Peyer's patch (tissue), 4 donors: ENCODE measurements around the gene TDRD10. TPM values are rescaled to one million over a fixed set of nuclear protein-coding genes. Genes with fewer than 3 reads are reported as not detected.

Experiments
- DNase-seq, 3 donors: peaks; one replicate each; pipeline ENCODE4 v3.0.0-alpha.2; 2017 to 2019
- H3K27ac ChIP-seq, 4 donors: fragments of 200-600 bp; sonication (generic); one replicate each; pipeline ENCODE4 v1.5.1; 2016 to 2019
- H3K27me3 ChIP-seq, 2 donors: fragments of 200-600 bp; sonication (generic); one replicate each; pipeline ENCODE4 v1.5.1; 2019
- H3K36me3 ChIP-seq, 3 donors: fragments of 200-600 bp; sonication (generic); one replicate each; pipeline ENCODE4 v1.5.1; 2016 to 2019
- H3K4me1 ChIP-seq, 4 donors: fragments of 200-600 bp; sonication (generic); one replicate each; pipeline ENCODE4 v1.5.1; 2016 to 2019
- H3K4me3 ChIP-seq, 4 donors: fragments of 200-600 bp; sonication (generic); 1 replicate in 3 of 4; 2 replicates in 1 of 4; pipeline ENCODE4 v1.5.1; 2016 to 2019; ENCODE audit warnings: mild to moderate bottlenecking in 1 of 4
- H3K9me3 ChIP-seq, 4 donors: fragments of 200-600 bp; sonication (generic); one replicate each; pipeline ENCODE4 v1.5.1; 2016 to 2019; ENCODE audit warnings: mild to moderate bottlenecking in 1 of 4
- CTCF ChIP-seq, 6 experiments: fragments of 450-650 bp in 4 of 6; fragments of 200-600 bp in 2 of 6; sonication (generic) in 1 of 6; IDR thresholded peaks; one replicate each; pipeline ENCODE4 v1.5.1; 2017 to 2019; ENCODE audit warnings: antibody characterized with exemption in 6 of 6, mild to moderate bottlenecking in 3 of 6, moderate library complexity in 1 of 6
- POLR2A ChIP-seq, 2 donors: fragments of 450-650 bp; IDR thresholded peaks; one replicate each; pipeline ENCODE4 v1.5.1; 2017; ENCODE audit warnings: antibody characterized with exemption in 2 of 2, mild to moderate bottlenecking in 2 of 2, moderate library complexity in 2 of 2
- total RNA-seq, 4 donors: library from RNA; depleted of rRNA; stranded (reverse); fragments of >200 nt; gene quantifications; one replicate each; pipeline ENCODE4 v1.1.0, GENCODE V29; 2016

TDRD10 gene
- 1 to 10 TPM in 2 of 4 donors, under 1 TPM in 1, not detected in 1; 0.53 to 3.5 (median 1.6) TPM for total RNA-seq

- TF ChIP-seq POLR2A (IDR thresholded peaks at IDR 0.05) (no peak), CTCF (IDR thresholded peaks at IDR 0.05) (no peak)
- no peaks in the 10 kb centered on the region for H3K36me3 ChIP-seq
- H3K9me3 ChIP-seq, result peaks cover 0 to 9% (median 1%) of the 10 kb centered on the region in 4 donors
- DNase-seq, result peak; percentile 7 to 57 (median 48)
- H3K4me1 ChIP-seq, result peaks cover 3 to 17% (median 8%) of the 10 kb centered on the region in 4 donors
- H3K27ac ChIP-seq, result peak within 1 kb of the TSS; percentile 21 to 67 (median 64)
- H3K27me3 ChIP-seq, result peaks cover 0 to 18% of the 10 kb centered on the region in 2 donors
- peak within 1 kb of the TSS; percentile 37 to 54 (median 48) for H3K4me3 ChIP-seq
These were observed at the start of gene TDRD10, which contains the start of gene SHE for GRCh38 chr1:154502066-154502743. Gene TDRD10, plus strand, starts transcription at chr1:154502219. Its CDS starts 4,685 bp downstream, at chr1:154506904. Gene SHE, minus strand, starts transcription at chr1:154502412. Its CDS starts 386 bp downstream, at chr1:154502026.

- Histone ChIP-seq H3K9me3 (no peaks in the 10 kb centered on the region), H3K36me3 (peaks cover 0 to 82% (median 0%) of the 10 kb centered on the region in 3 donors), H3K4me3 (no peak overlapping the region), H3K27ac (peak overlapping the region in 1 of 4 donors; percentile 30), H3K27me3 (no peaks in the 10 kb centered on the region), H3K4me1 (no peaks in the 10 kb centered on the region)
- no peak for DNase-seq
- no peak for TF ChIP-seq CTCF (IDR thresholded peaks at IDR 0.05)
- TF ChIP-seq POLR2A (IDR thresholded peaks at IDR 0.05), result no peak
These were observed 48.9 kb upstream of the TDRD10 start for GRCh38 chr1:154453161-154453560.

- H3K9me3 ChIP-seq, result no peaks in the 10 kb centered on the region
- TF ChIP-seq POLR2A (IDR thresholded peaks at IDR 0.05), result no peak
- no peak for DNase-seq
- H3K36me3 ChIP-seq, result peaks cover 0 to 82% (median 0%) of the 10 kb centered on the region in 3 donors
- peak overlapping the region in 1 of 4 donors; percentile 30 for H3K27ac ChIP-seq
- no peaks in the 10 kb centered on the region for H3K27me3 ChIP-seq
- H3K4me1 ChIP-seq, result no peaks in the 10 kb centered on the region
- H3K4me3 ChIP-seq, result no peak overlapping the region
These were observed 48.3 kb upstream of the TDRD10 start for GRCh38 chr1:154453574-154454352.

GRCh38 chr1:154454386-154455120 lies 47.5 kb upstream of the TDRD10 start:
- Histone ChIP-seq H3K4me3 (no peak overlapping the region), H3K27me3 (no peaks in the 10 kb centered on the region), H3K9me3 (no peaks in the 10 kb centered on the region), H3K27ac (no peak overlapping the region), H3K4me1 (no peaks in the 10 kb centered on the region), H3K36me3 (peaks cover 0 to 78% (median 0%) of the 10 kb centered on the region in 3 donors)
- TF ChIP-seq POLR2A (IDR thresholded peaks at IDR 0.05) (no peak), CTCF (IDR thresholded peaks at IDR 0.05) (no peak)
- DNase-seq, result no peak

GRCh38 chr1:154456631-154457030 lies 45.4 kb upstream of the TDRD10 start:
- Histone ChIP-seq H3K27ac (no peak overlapping the region), H3K9me3 (no peaks in the 10 kb centered on the region), H3K4me1 (no peaks in the 10 kb centered on the region), H3K27me3 (no peaks in the 10 kb centered on the region), H3K4me3 (no peak overlapping the region), H3K36me3 (peaks cover 0 to 72% (median 0%) of the 10 kb centered on the region in 3 donors)
- TF ChIP-seq POLR2A (IDR thresholded peaks at IDR 0.05), result no peak
- TF ChIP-seq CTCF (IDR thresholded peaks at IDR 0.05), result no peak
- DNase-seq, result no peak
